Measurements from ENCODE around the gene MDM2.
A peak's percentile ranks its signal among the peaks of the same experiment; 100 is the strongest.
"Not testable (repeated sequence)": the region's sequence is repeated elsewhere in the genome, so short reads cannot be mapped to it uniquely, and the experiment has no call there.

The MDM2 gene

DNA sequence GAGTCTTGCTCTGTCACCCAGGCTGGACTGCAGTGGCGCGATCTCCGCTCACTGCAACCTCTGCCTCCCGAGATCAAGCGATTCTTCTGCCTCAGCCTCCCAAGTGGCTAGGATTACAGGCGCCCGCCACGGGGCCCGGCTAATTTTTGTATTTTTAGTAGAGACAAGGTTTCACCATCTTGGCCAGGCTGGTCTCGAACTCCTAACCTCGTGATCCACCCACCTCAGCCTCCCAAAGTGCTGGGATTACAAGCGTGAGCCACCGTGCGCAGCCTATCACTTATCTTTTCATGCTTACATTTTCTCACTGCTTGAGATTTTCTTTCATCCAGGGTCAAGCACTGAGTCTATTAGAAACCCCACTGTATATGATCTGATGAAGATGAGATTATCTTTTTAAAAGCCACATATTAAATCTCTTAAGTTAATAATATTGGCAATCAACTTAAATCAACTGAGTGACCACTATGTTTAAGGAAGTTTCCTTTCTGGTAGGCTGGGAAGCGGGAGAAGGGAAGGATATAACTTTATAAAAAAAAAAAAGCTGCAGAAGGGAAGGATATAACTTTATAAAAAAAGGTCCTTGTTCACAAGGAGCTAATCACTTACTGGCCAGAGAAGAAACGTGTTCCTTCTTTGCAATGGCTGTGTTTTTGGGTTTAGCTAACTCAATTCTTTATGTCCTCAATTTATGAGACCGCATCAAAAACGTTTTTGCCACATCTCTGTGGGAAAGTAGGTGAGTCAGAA, 1.3 kb upstream of the MDM2 start:
- Histone ChIP-seq H3K27me3 (ENCODE audit: insufficient read depth, low read length) (no peaks in the 10 kb centered on the region), H3K4me3 (ENCODE audit: low read depth, low read length, poor library complexity, severe bottlenecking) (peak overlapping the region; percentile 85), H3K27ac (ENCODE audit: low read depth, low read length, poor library complexity, severe bottlenecking) (peak overlapping the region; percentile 99), H3K4me1 (ENCODE audit: insufficient read depth, low read length, severe bottlenecking) (peaks cover 68% of the 10 kb centered on the region), H3F3A (ENCODE audit: insufficient read depth, low read length) (peaks cover 4% of the 10 kb centered on the region; the same call in 1 of the 2 replicates), H3K36me3 (ENCODE audit: insufficient read depth, low read length) (peaks cover 31% of the 10 kb centered on the region), H3K4me2 (ENCODE audit: low read length) (peak overlapping the region; percentile 39), H4K20me1 (ENCODE audit: insufficient read depth, low read length) (no peaks in the 10 kb centered on the region), H2AFZ (ENCODE audit: low read length) (no peak overlapping the region), H3K9ac (ENCODE audit: low read length) (peak overlapping the region; percentile 64), H3K9me3 (ENCODE audit: low read length) (no peaks in the 10 kb centered on the region), H3K79me2 (ENCODE audit: insufficient read depth, low read length) (peaks cover 30% of the 10 kb centered on the region), H3K9me2 (ENCODE audit: low read depth, low read length) (no peaks in the 10 kb centered on the region)
- TF ChIP-seq EZH2 (IDR thresholded peaks at IDR 0.05; ENCODE audit: borderline replicate concordance, low read length) (no peak), CTCF (IDR thresholded peaks at IDR 0.05; ENCODE audit: low read length) (no peak)

DNA sequence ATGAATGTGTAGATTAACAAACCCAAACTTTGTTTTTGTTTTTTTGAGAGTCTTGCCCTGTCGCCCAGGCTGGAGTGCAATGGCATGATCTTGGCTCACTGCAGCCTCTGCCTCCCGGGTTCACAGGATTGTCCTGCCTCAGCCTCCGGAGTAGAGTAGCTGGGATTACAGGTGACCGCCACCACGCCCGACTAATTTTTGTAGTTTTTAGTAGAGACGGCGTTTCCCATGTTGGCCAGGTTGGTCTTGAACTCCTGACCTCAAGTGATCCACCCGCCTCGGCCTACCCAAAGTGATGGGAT, 752 bp upstream of the MDM2 start:
- H2AFZ ChIP-seq (ENCODE audit: low read length); H3K27me3 ChIP-seq (ENCODE audit: insufficient read depth, low read length); H4K20me1 ChIP-seq (ENCODE audit: insufficient read depth, low read length); H3K9me2 ChIP-seq (ENCODE audit: low read depth, low read length); H3F3A ChIP-seq (ENCODE audit: insufficient read depth, low read length); H3K9me3 ChIP-seq (ENCODE audit: low read length): not testable (repeated sequence)
- Histone ChIP-seq H3K4me1 (ENCODE audit: insufficient read depth, low read length, severe bottlenecking) (peaks cover 68% of the 10 kb centered on the region), H3K79me2 (ENCODE audit: insufficient read depth, low read length) (peaks cover 35% of the 10 kb centered on the region), H3K36me3 (ENCODE audit: insufficient read depth, low read length) (peaks cover 35% of the 10 kb centered on the region), H3K4me3 (ENCODE audit: low read depth, low read length, poor library complexity, severe bottlenecking) (peak overlapping the region; percentile 85), H3K9ac (ENCODE audit: low read length) (peak overlapping the region; percentile 64), H3K4me2 (ENCODE audit: low read length) (peak overlapping the region; percentile 39), H3K27ac (ENCODE audit: low read depth, low read length, poor library complexity, severe bottlenecking) (peak overlapping the region; percentile 99)

DNA sequence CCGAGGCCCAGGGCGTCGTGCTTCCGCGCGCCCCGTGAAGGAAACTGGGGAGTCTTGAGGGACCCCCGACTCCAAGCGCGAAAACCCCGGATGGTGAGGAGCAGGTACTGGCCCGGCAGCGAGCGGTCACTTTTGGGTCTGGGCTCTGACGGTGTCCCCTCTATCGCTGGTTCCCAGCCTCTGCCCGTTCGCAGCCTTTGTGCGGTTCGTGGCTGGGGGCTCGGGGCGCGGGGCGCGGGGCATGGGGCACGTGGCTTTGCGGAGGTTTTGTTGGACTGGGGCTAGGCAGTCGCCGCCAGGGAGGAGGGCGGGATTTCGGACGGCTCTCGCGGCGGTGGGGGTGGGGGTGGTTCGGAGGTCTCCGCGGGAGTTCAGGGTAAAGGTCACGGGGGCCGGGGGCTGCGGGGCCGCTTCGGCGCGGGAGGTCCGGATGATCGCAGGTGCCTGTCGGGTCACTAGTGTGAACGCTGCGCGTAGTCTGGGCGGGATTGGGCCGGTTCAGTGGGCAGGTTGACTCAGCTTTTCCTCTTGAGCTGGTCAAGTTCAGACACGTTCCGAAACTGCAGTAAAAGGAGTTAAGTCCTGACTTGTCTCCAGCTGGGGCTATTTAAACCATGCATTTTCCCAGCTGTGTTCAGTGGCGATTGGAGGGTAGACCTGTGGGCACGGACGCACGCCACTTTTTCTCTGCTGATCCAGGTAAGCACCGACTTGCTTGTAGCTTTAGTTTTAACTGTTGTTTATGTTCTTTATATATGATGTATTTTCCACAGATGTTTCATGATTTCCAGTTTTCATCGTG, 612 bp downstream of the MDM2 start:
- H3K27me3 ChIP-seq (ENCODE audit: insufficient read depth, low read length) = no peaks in the 10 kb centered on the region
- H3K27ac ChIP-seq (ENCODE audit: low read depth, low read length, poor library complexity, severe bottlenecking) = peak overlapping the region; percentile 99
- peaks cover 49% of the 10 kb centered on the region for H3K79me2 ChIP-seq (ENCODE audit: insufficient read depth, low read length)
- no peaks in the 10 kb centered on the region; the same call in 1 of the 2 replicates for H4K20me1 ChIP-seq (ENCODE audit: insufficient read depth, low read length)
- H3K9ac ChIP-seq (ENCODE audit: low read length) = peak overlapping the region; percentile 98
- peak overlapping the region; percentile 85 for H3K4me3 ChIP-seq (ENCODE audit: low read depth, low read length, poor library complexity, severe bottlenecking)
- H3K4me2 ChIP-seq (ENCODE audit: low read length) = peak overlapping the region; percentile 69
- no peak for TF ChIP-seq CTCF (IDR thresholded peaks at IDR 0.05; ENCODE audit: low read length)
- TF ChIP-seq EZH2 (IDR thresholded peaks at IDR 0.05; ENCODE audit: borderline replicate concordance, low read length) = no peak
- peaks cover 48% of the 10 kb centered on the region for H3K36me3 ChIP-seq (ENCODE audit: insufficient read depth, low read length)
- H3K9me3 ChIP-seq (ENCODE audit: low read length) = no peaks in the 10 kb centered on the region
- peaks cover 72% of the 10 kb centered on the region for H3K4me1 ChIP-seq (ENCODE audit: insufficient read depth, low read length, severe bottlenecking)
- H2AFZ ChIP-seq (ENCODE audit: low read length) = no peak overlapping the region
- peaks cover 4% of the 10 kb centered on the region; the same call in 1 of the 2 replicates for H3F3A ChIP-seq (ENCODE audit: insufficient read depth, low read length)
- no peaks in the 10 kb centered on the region for H3K9me2 ChIP-seq (ENCODE audit: low read depth, low read length)

All from OCI-LY1 (cell line).